ENCODE data around the gene MBL2. TPM values are rescaled to one million over a fixed set of nuclear protein-coding genes. Genes with fewer than 3 reads are reported as not detected.
A peak's percentile ranks its signal among the peaks of the same experiment; 100 is the strongest.

The MBL2 gene
- total and polyA plus RNA-seq, 8 donors, result 2.7 TPM; not detected in 7

DNA sequence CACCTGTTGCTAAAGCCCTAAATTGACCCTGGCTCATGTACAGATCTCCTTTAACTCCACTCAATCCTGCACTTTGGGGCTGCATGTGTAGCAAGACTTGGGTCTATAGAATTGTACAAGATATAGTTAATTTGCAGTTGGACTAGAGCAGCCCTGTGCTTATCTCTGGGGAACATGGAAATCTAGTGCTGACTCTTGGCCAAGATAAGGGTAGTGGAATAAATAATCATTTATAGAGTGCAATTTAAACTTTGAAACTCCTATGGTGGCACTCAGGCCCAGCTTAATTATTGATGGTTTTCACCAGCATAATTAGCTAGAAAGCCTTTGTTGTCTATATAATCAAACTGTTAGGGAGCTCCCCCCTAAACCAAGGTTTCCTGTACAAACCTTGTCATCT, 39.2 kb upstream of the MBL2 start:
- intact Hi-C loops (cut with DNase I; ENCODE audit: low total_unique reads), result no loop called here
- H3K4me1 ChIP-seq, result no peaks in the 10 kb centered on the region
- no peaks in the 10 kb centered on the region for H3K36me3 ChIP-seq
- peak in 1 of 2 donors; percentile 6 for DNase-seq
- TF ChIP-seq POLR2AphosphoS5 (IDR thresholded peaks at IDR 0.05), result no peak
- no peak for TF ChIP-seq CTCF (IDR thresholded peaks at IDR 0.05)
- TF ChIP-seq POLR2A (IDR thresholded peaks at IDR 0.05), result no peak
- no peak for TF ChIP-seq EP300 (IDR thresholded peaks at IDR 0.05)
- H3K27me3 ChIP-seq, result no peaks in the 10 kb centered on the region
- H3K4me3 ChIP-seq, result no peak overlapping the region
- H3K9me3 ChIP-seq, result no peaks in the 10 kb centered on the region
- H3K27ac ChIP-seq, result no peak overlapping the region

- 44 to 72% (median 65%) methylated on average over 2 of the region's 2 CpGs for WGBS, 5 donors
- H3K27ac ChIP-seq, result no peak overlapping the region
Observed at GRCh38 chr10:52810761-52811160, 38.2 kb upstream of the MBL2 start.

GRCh38 chr10:52807803-52808202, 35.2 kb upstream of the MBL2 start:
- Histone ChIP-seq H3K9me3 (no peaks in the 10 kb centered on the region), H3K27ac (no peak overlapping the region), H3K36me3 (no peaks in the 10 kb centered on the region), H3K27me3 (no peaks in the 10 kb centered on the region), H3K4me1 (no peaks in the 10 kb centered on the region), H3K4me3 (no peak overlapping the region)
- TF ChIP-seq CTCF (IDR thresholded peaks at IDR 0.05) (no peak), EP300 (IDR thresholded peaks at IDR 0.05) (no peak), POLR2AphosphoS5 (IDR thresholded peaks at IDR 0.05) (no peak), POLR2A (IDR thresholded peaks at IDR 0.05) (no peak)
- no peak for DNase-seq
- WGBS, 5 donors, result 44 to 59% (median 53%) methylated on average over 2 of the region's 2 CpGs
- intact Hi-C loops (cut with DNase I; ENCODE audit: low total_unique reads), result no loop called here

More at GRCh38 chr10:52810761-52811160, 38.2 kb upstream of the MBL2 start:
- TF ChIP-seq CTCF (IDR thresholded peaks at IDR 0.05) (no peak), POLR2AphosphoS5 (IDR thresholded peaks at IDR 0.05) (no peak), POLR2A (IDR thresholded peaks at IDR 0.05) (no peak)
- intact Hi-C loops (cut with DNase I; ENCODE audit: low total_unique reads), result no loop called here
- H3K4me1 ChIP-seq, result no peaks in the 10 kb centered on the region
- DNase-seq, result no peak
- no peaks in the 10 kb centered on the region for H3K27me3 ChIP-seq
- H3K9me3 ChIP-seq, result no peaks in the 10 kb centered on the region
- H3K36me3 ChIP-seq, result no peaks in the 10 kb centered on the region
- H3K4me3 ChIP-seq, result no peak overlapping the region

DNA sequence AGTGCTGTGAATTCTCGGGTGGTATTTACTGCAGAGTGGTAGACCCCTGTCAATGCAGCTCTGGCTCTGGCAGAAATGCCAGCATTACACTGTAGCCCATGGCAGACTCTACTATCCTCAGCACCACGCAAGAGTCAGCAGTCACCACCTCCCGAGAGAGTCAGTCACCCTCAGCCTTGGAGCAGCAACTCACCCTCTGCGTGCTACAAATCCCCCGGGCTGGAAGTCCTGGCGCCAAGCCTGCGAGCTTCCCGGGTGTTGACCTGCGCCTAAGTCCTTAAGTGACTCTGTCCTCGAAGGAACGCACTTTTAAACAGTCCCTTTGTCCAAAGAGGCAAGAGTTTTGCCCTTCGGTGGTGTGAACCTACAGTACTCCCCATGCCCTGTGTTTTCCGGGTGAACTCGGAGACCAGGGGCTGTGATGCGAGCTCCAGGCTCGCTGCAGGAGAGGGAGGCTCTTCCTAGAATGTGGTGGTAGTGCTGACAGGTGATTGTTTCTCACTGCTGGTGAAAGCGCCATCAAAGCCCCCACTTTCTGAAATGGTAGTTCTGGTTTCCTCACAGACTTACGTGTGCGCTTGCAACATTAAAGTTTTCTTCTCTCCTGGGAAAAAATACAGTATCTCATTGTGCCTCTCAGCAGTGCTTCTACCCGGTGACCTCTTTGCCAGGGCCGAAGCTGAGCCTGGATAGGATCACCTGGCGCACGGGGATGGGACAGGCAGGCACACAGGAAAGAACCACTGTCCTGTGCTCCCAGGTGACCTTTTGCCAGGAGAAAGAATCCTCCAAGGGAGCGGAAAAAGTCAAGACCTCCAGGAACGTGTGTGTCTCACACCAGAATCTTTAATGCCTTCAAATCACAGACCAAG, 33.1 kb upstream of the MBL2 start:
- H3K9me3 ChIP-seq, result peaks cover 0 to 4% (median 0%) of the 10 kb centered on the region in 4 donors
- no peaks in the 10 kb centered on the region for H3K4me1 ChIP-seq
- H3K4me3 ChIP-seq, result no peak overlapping the region
- no peak for DNase-seq
- intact Hi-C loops (cut with DNase I; ENCODE audit: low total_unique reads), result no loop called here
- 65 to 79% (median 68%) methylated on average over 25 of the region's 25 CpGs for WGBS, 5 donors
- no peaks in the 10 kb centered on the region for H3K27me3 ChIP-seq
- no peak overlapping the region for H3K27ac ChIP-seq
- TF ChIP-seq CTCF (IDR thresholded peaks at IDR 0.05), result no peak
- no peak for TF ChIP-seq POLR2AphosphoS5 (IDR thresholded peaks at IDR 0.05)
- TF ChIP-seq EP300 (IDR thresholded peaks at IDR 0.05), result no peak
- TF ChIP-seq POLR2A (IDR thresholded peaks at IDR 0.05), result no peak
- no peaks in the 10 kb centered on the region for H3K36me3 ChIP-seq
